ENCODE measurements around the gene SBF2. TPM values are rescaled to one million over a fixed set of nuclear protein-coding genes. Genes with fewer than 3 reads are reported as not detected.
A peak's percentile ranks its signal among the peaks of the same experiment; 100 is the strongest.

SBF2 gene
- total RNA-seq, 4 donors from 2014 or later = 44.6 to 59.4 (median 53.4) TPM

GRCh38 chr11:10307022-10307399, 13.0 kb upstream of the SBF2 start:
- 41% methylated on average over 9 of the region's 9 CpGs for WGBS
- Histone ChIP-seq H3K4me1 (peaks cover 52 to 82% (median 68%) of the 10 kb centered on the region in 4 donors), H3K27ac (replicated peaks in 1 of 4) (peak overlapping the region; percentile 91 to 95 (median 93)), H3K9me3 (no peaks in the 10 kb centered on the region), H3K4me3 (peak overlapping the region; percentile 64 to 85 (median 81)), H3K27me3 (peaks cover 0 to 5% (median 0%) of the 10 kb centered on the region in 4 donors), H3K36me3 (no peaks in the 10 kb centered on the region)
- no peak for DNase-seq (ENCODE audit: extremely low spot score)
- intact Hi-C loops (cut with DNase I) = loop anchor here (2.0 to 10.0 kb wide), 4 partner anchors 98 to 550 kb away; no protein-coding TSS in a partner anchor
- no peak for TF ChIP-seq CTCF (IDR thresholded peaks at IDR 0.05)
- TF ChIP-seq POLR2AphosphoS5 (IDR thresholded peaks at IDR 0.05) = no peak
- TF ChIP-seq EP300 (IDR thresholded peaks at IDR 0.05) = no peak
- TF ChIP-seq POLR2A (IDR thresholded peaks at IDR 0.05; ENCODE audit: low read depth) = no peak

- Histone ChIP-seq H3K27me3 (peaks cover 0 to 5% (median 0%) of the 10 kb centered on the region in 4 donors), H3K4me1 (peaks cover 55 to 88% (median 72%) of the 10 kb centered on the region in 4 donors)
- DNase-seq (ENCODE audit: extremely low spot score) = no peak
Observed at GRCh38 chr11:10305964-10306918, 12.2 kb upstream of the SBF2 start.

GRCh38 chr11:10305262-10305963, 11.4 kb upstream of the SBF2 start:
- Histone ChIP-seq H3K27me3 (peaks cover 0 to 5% (median 0%) of the 10 kb centered on the region in 4 donors), H3K4me1 (peaks cover 51 to 85% (median 71%) of the 10 kb centered on the region in 4 donors), H3K4me3 (peak overlapping the region; percentile 64 to 85 (median 81)), H3K9me3 (no peaks in the 10 kb centered on the region), H3K36me3 (no peaks in the 10 kb centered on the region), H3K27ac (replicated peaks in 1 of 4) (peak overlapping the region; percentile 91 to 95 (median 93))
- intact Hi-C loops (cut with DNase I) = loop anchor here (5.0 to 10.0 kb wide), 3 partner anchors 313 to 548 kb away; no protein-coding TSS in a partner anchor
- TF ChIP-seq POLR2A (IDR thresholded peaks at IDR 0.05; ENCODE audit: low read depth) (no peak), POLR2AphosphoS5 (IDR thresholded peaks at IDR 0.05) (peak in 1 of 2 donors; percentile 3), EP300 (IDR thresholded peaks at IDR 0.05) (no peak), CTCF (IDR thresholded peaks at IDR 0.05) (no peak)
- DNase-seq (ENCODE audit: extremely low spot score) = no peak
- 4% methylated on average over 3 of the region's 51 CpGs for WGBS

More at GRCh38 chr11:10305964-10306918, 12.2 kb upstream of the SBF2 start:
- peak overlapping the region; percentile 64 to 85 (median 81) for H3K4me3 ChIP-seq
- intact Hi-C loops (cut with DNase I) = loop anchor here (2.0 to 10.0 kb wide), 4 partner anchors 97 to 549 kb away; no protein-coding TSS in a partner anchor
- H3K27ac ChIP-seq (replicated peaks in 1 of 4) = peak overlapping the region; percentile 91 to 95 (median 93)
- H3K9me3 ChIP-seq = no peaks in the 10 kb centered on the region
- TF ChIP-seq EP300 (IDR thresholded peaks at IDR 0.05) (no peak), CTCF (IDR thresholded peaks at IDR 0.05) (peak in 1 of 3 experiments; percentile 4)
- 36% methylated on average over 16 of the region's 65 CpGs for WGBS
- H3K36me3 ChIP-seq = no peaks in the 10 kb centered on the region

GRCh38 chr11:10304495-10305261, 10.7 kb upstream of the SBF2 start, which contains the start of gene ADM:
Gene ADM, plus strand, starts transcription at chr11:10305073. Its CDS starts 628 bp downstream, at chr11:10305701.
- TF ChIP-seq POLR2A (IDR thresholded peaks at IDR 0.05; ENCODE audit: low read depth) (peak; percentile 89), CTCF (IDR thresholded peaks at IDR 0.05) (peak; percentile 57 to 64 (median 63)), EP300 (IDR thresholded peaks at IDR 0.05) (no peak), POLR2AphosphoS5 (IDR thresholded peaks at IDR 0.05) (peak; percentile 91 to 98)
- no peaks in the 10 kb centered on the region for H3K36me3 ChIP-seq
- WGBS = 2% methylated on average over 28 of the region's 48 CpGs
- H3K27me3 ChIP-seq = peaks cover 0 to 5% (median 0%) of the 10 kb centered on the region in 4 donors
- peak within 1 kb of the TSS; percentile 91 to 95 (median 93) for H3K27ac ChIP-seq (replicated peaks in 1 of 4)
- H3K4me1 ChIP-seq = peaks cover 44 to 78% (median 66%) of the 10 kb centered on the region in 4 donors
- intact Hi-C loops (cut with DNase I) = loop anchor here (5.0 to 10.0 kb wide), 3 partner anchors 312 to 547 kb away; no protein-coding TSS in a partner anchor
- H3K4me3 ChIP-seq = peak within 1 kb of the TSS; percentile 64 to 85 (median 81)
- no peaks in the 10 kb centered on the region for H3K9me3 ChIP-seq
- peak; percentile 98 for DNase-seq (ENCODE audit: extremely low spot score)
